ENCODE measurements around the gene LIPA. TPM values are rescaled to one million over a fixed set of nuclear protein-coding genes. Genes with fewer than 3 reads are reported as not detected.

The LIPA gene
- total RNA-seq, 1 donor from 2014 or later = 18.9 TPM

GRCh38 chr10:89280508-89280907, 28.9 kb upstream of the LIPA start:
- no peak overlapping the region for H3K4me2 ChIP-seq
- no peaks in the 10 kb centered on the region for H3K36me3 ChIP-seq
- H3K9me3 ChIP-seq (ENCODE audit: low read depth) = no peaks in the 10 kb centered on the region
- no peak overlapping the region for H3K4me3 ChIP-seq
- H3K9me3 Mint-ChIP-seq = no peaks in the 10 kb centered on the region
- no peak overlapping the region for H2AFZ ChIP-seq (replicated peaks)
- H3K79me2 ChIP-seq (ENCODE audit: low read depth) = no peaks in the 10 kb centered on the region
- H3K4me3 Mint-ChIP-seq = no peak overlapping the region
- no peak overlapping the region for H3K27ac ChIP-seq
- no peak overlapping the region for H3K9ac ChIP-seq
- H4K20me1 ChIP-seq (ENCODE audit: low read depth) = no peaks in the 10 kb centered on the region
- peaks cover 2% of the 10 kb centered on the region for H3K27me3 Mint-ChIP-seq (ENCODE audit: insufficient read depth, low read depth)
- no peak overlapping the region for H3K27ac Mint-ChIP-seq
- DNase-seq (ENCODE audit: low spot score) = no peak
- H3F3A ChIP-seq (ENCODE audit: low read depth) = no peaks in the 10 kb centered on the region
- no peak for TF ChIP-seq EZH2phosphoT487 (IDR thresholded peaks at IDR 0.05)
- TF ChIP-seq CTCF (IDR thresholded peaks at IDR 0.05) = no peak
- TF ChIP-seq EZH2 (IDR thresholded peaks at IDR 0.05) = no peak
- H3K36me3 Mint-ChIP-seq = no peaks in the 10 kb centered on the region
- H3K4me1 ChIP-seq = peaks cover 21% of the 10 kb centered on the region
- H3K27me3 ChIP-seq = no peaks in the 10 kb centered on the region
- peaks cover 39% of the 10 kb centered on the region for H3K4me1 Mint-ChIP-seq

GRCh38 chr10:89279421-89279869, 27.9 kb upstream of the LIPA start:
- DNase-seq (ENCODE audit: low spot score) = no peak
- H3K27me3 ChIP-seq = no peaks in the 10 kb centered on the region
- no peaks in the 10 kb centered on the region for H3K9me3 ChIP-seq (ENCODE audit: low read depth)
- peaks cover 33% of the 10 kb centered on the region for H3K4me1 Mint-ChIP-seq
- no peaks in the 10 kb centered on the region for H4K20me1 ChIP-seq (ENCODE audit: low read depth)
- no peak for TF ChIP-seq EZH2 (IDR thresholded peaks at IDR 0.05)
- TF ChIP-seq EZH2phosphoT487 (IDR thresholded peaks at IDR 0.05) = no peak
- no peak for TF ChIP-seq CTCF (IDR thresholded peaks at IDR 0.05)
- H3K36me3 ChIP-seq = no peaks in the 10 kb centered on the region
- H3K4me3 ChIP-seq = no peak overlapping the region
- no peak overlapping the region for H3K4me3 Mint-ChIP-seq
- H3F3A ChIP-seq (ENCODE audit: low read depth) = no peaks in the 10 kb centered on the region
- no peaks in the 10 kb centered on the region for H3K9me3 Mint-ChIP-seq
- H3K27ac Mint-ChIP-seq = no peak overlapping the region
- H2AFZ ChIP-seq (replicated peaks) = no peak overlapping the region
- no peak overlapping the region for H3K9ac ChIP-seq
- H3K27ac ChIP-seq = no peak overlapping the region
- no peaks in the 10 kb centered on the region for H3K36me3 Mint-ChIP-seq
- no peaks in the 10 kb centered on the region for H3K79me2 ChIP-seq (ENCODE audit: low read depth)
- peaks cover 22% of the 10 kb centered on the region for H3K4me1 ChIP-seq
- no peak overlapping the region for H3K4me2 ChIP-seq
- peaks cover 2% of the 10 kb centered on the region for H3K27me3 Mint-ChIP-seq (ENCODE audit: insufficient read depth, low read depth)

- H3K9me3 Mint-ChIP-seq = no peaks in the 10 kb centered on the region
- no peaks in the 10 kb centered on the region for H4K20me1 ChIP-seq (ENCODE audit: low read depth)
- no peaks in the 10 kb centered on the region for H3K9me3 ChIP-seq (ENCODE audit: low read depth)
- H3K36me3 ChIP-seq = no peaks in the 10 kb centered on the region
- no peak for DNase-seq (ENCODE audit: low spot score)
- H3K4me3 Mint-ChIP-seq = no peak overlapping the region
- TF ChIP-seq EZH2phosphoT487 (IDR thresholded peaks at IDR 0.05) (no peak), EZH2 (IDR thresholded peaks at IDR 0.05) (no peak), CTCF (IDR thresholded peaks at IDR 0.05) (no peak)
- H3K27ac Mint-ChIP-seq = no peak overlapping the region
- H3K4me1 ChIP-seq = peaks cover 21% of the 10 kb centered on the region
- H3K79me2 ChIP-seq (ENCODE audit: low read depth) = no peaks in the 10 kb centered on the region
- no peak overlapping the region for H2AFZ ChIP-seq (replicated peaks)
- no peaks in the 10 kb centered on the region for H3K27me3 ChIP-seq
- no peaks in the 10 kb centered on the region for H3K36me3 Mint-ChIP-seq
- H3F3A ChIP-seq (ENCODE audit: low read depth) = no peaks in the 10 kb centered on the region
- H3K4me2 ChIP-seq = no peak overlapping the region
- H3K4me1 Mint-ChIP-seq = peaks cover 31% of the 10 kb centered on the region
- no peak overlapping the region for H3K9ac ChIP-seq
- peaks cover 3% of the 10 kb centered on the region for H3K27me3 Mint-ChIP-seq (ENCODE audit: insufficient read depth, low read depth)
- H3K4me3 ChIP-seq = no peak overlapping the region
- H3K27ac ChIP-seq = no peak overlapping the region
Observed at GRCh38 chr10:89278900-89279392, 27.4 kb upstream of the LIPA start.
